Astrocyte (in vitro differentiated cells and primary cell): ENCODE results near the gene HADHB. TPM values are rescaled to one million over a fixed set of nuclear protein-coding genes. Genes with fewer than 3 reads are reported as not detected.
"Not testable (repeated sequence)": the region's sequence is repeated elsewhere in the genome, so short reads cannot be mapped to it uniquely, and the experiment has no call there.

Source experiments
- DNase-seq: peaks from one replicate; pipeline ENCODE4 v3.0.0-alpha.2; 2010; ENCODE audit warnings: low read depth
- FAIRE-seq: peaks from 2 replicates; lab custom pipeline; 2011; peaks lifted over from hg19 to GRCh38; lab: Jason Lieb, UNC
- H2AFZ ChIP-seq: 2 replicates; pipeline ENCODE4 v1.6.0; 2012; ENCODE audit warnings: low read depth, low read length, inconsistent platforms
- H3K27ac ChIP-seq: 2 replicates; pipeline ENCODE4 v1.5.1; 2011; ENCODE audit warnings: low read depth, low read length, inconsistent platforms
- H3K27me3 ChIP-seq: 2 replicates; pipeline ENCODE4 v1.6.0; 2011; ENCODE audit warnings: low read length, inconsistent platforms; ENCODE audit not compliant: insufficient read depth
- H3K36me3 ChIP-seq: 2 replicates; pipeline ENCODE4 v1.5.1; 2011; ENCODE audit warnings: low read length, inconsistent platforms; ENCODE audit not compliant: insufficient read depth
- H3K4me1 ChIP-seq: 2 replicates; pipeline ENCODE4 v1.5.1; 2011; ENCODE audit warnings: low read length, inconsistent platforms; ENCODE audit not compliant: insufficient read depth
- H3K4me2 ChIP-seq: 2 replicates; pipeline ENCODE4 v1.6.0; 2012; ENCODE audit warnings: low read length, inconsistent platforms
- H3K4me3 ChIP-seq: 2 replicates; pipeline ENCODE4 v1.5.1; 2011; ENCODE audit warnings: low read depth, mild to moderate bottlenecking, low read length, inconsistent platforms; ENCODE audit not compliant: insufficient read depth
- H3K79me2 ChIP-seq: 2 replicates; pipeline ENCODE4 v1.6.0; 2012; ENCODE audit warnings: mild to moderate bottlenecking, low read length, inconsistent platforms; ENCODE audit not compliant: insufficient read depth
- H3K9ac ChIP-seq: 2 replicates; pipeline ENCODE4 v1.6.0; 2012; ENCODE audit warnings: mild to moderate bottlenecking, low read length, inconsistent platforms
- H3K9me3 ChIP-seq: 2 replicates; pipeline ENCODE4 v1.5.1; 2012; ENCODE audit warnings: low read depth, mild to moderate bottlenecking, low read length, inconsistent platforms; ENCODE audit not compliant: insufficient read depth
- H4K20me1 ChIP-seq: 2 replicates; pipeline ENCODE4 v1.6.0; 2012; ENCODE audit warnings: low read length, inconsistent platforms; ENCODE audit not compliant: insufficient read depth
- H3K27ac Mint-ChIP-seq: one replicate; pipeline ENCODE4 v1.8.0; 2021; ENCODE audit warnings: mild to moderate bottlenecking, mixed read lengths; ENCODE audit not compliant: unreplicated experiment
- H3K27me3 Mint-ChIP-seq: one replicate; pipeline ENCODE4 v1.8.0; 2021; ENCODE audit warnings: low read depth, mixed read lengths; ENCODE audit not compliant: unreplicated experiment
- H3K36me3 Mint-ChIP-seq: one replicate; pipeline ENCODE4 v1.8.0; 2021; ENCODE audit warnings: low read depth, mixed read lengths; ENCODE audit not compliant: unreplicated experiment
- H3K4me1 Mint-ChIP-seq: one replicate; pipeline ENCODE4 v1.8.0; 2021; ENCODE audit warnings: low read depth, mixed read lengths; ENCODE audit not compliant: unreplicated experiment
- H3K4me3 Mint-ChIP-seq: one replicate; pipeline ENCODE4 v1.8.0; 2021; ENCODE audit warnings: mild to moderate bottlenecking, moderate library complexity, mixed read lengths; ENCODE audit not compliant: unreplicated experiment
- H3K9me3 Mint-ChIP-seq: one replicate; pipeline ENCODE4 v1.8.0; 2021; ENCODE audit warnings: mild to moderate bottlenecking, mixed read lengths; ENCODE audit not compliant: unreplicated experiment
- CTCF ChIP-seq: IDR thresholded peaks from 2 replicates; pipeline ENCODE4 v1.5.1; 2011; ENCODE audit warnings: low read depth, mild to moderate bottlenecking, inconsistent platforms, low read length, moderate library complexity; ENCODE audit not compliant: insufficient read depth
- EZH2 ChIP-seq: IDR thresholded peaks from 2 replicates; pipeline ENCODE4 v1.6.1; 2012; ENCODE audit warnings: mild to moderate bottlenecking, low read length, inconsistent platforms; ENCODE audit not compliant: insufficient read depth
- total RNA-seq: library from RNA; stranded (reverse); gene quantifications from 2 replicates; pipeline ENCODE4 v1.2.1, GENCODE V29; 2021

Gene HADHB
- total RNA-seq, 1 donor from 2014 or later: 109 TPM

GRCh38 chr2:26255759-26256384, 11.1 kb downstream of the HADHB start:
- TF ChIP-seq EZH2: no peak
- TF ChIP-seq CTCF: no peak
- Mint-ChIP-seq H3K27ac (no peak overlapping the region), H3K27me3 (no peaks in the 10 kb centered on the region), H3K4me3 (no peak overlapping the region), H3K9me3 (no peaks in the 10 kb centered on the region), H3K4me1 (peaks cover 5% of the 10 kb centered on the region), H3K36me3 (peaks cover 20% of the 10 kb centered on the region)
- no peak overlapping the region for H3K4me2 ChIP-seq
- DNase-seq (no peak), FAIRE-seq (no peak)
- peaks cover 28% of the 10 kb centered on the region for H4K20me1 ChIP-seq
- H3K9ac ChIP-seq: no peak overlapping the region
- no peaks in the 10 kb centered on the region for H3K4me1 ChIP-seq
- no peak overlapping the region for H3K27ac ChIP-seq
- H2AFZ ChIP-seq: no peak overlapping the region
- no peaks in the 10 kb centered on the region for H3K27me3 ChIP-seq
- H3K36me3 ChIP-seq: peaks cover 10% of the 10 kb centered on the region
- peaks cover 34% of the 10 kb centered on the region for H3K79me2 ChIP-seq
- H3K4me3 ChIP-seq: no peak overlapping the region
- H3K9me3 ChIP-seq: no peaks in the 10 kb centered on the region

DNA sequence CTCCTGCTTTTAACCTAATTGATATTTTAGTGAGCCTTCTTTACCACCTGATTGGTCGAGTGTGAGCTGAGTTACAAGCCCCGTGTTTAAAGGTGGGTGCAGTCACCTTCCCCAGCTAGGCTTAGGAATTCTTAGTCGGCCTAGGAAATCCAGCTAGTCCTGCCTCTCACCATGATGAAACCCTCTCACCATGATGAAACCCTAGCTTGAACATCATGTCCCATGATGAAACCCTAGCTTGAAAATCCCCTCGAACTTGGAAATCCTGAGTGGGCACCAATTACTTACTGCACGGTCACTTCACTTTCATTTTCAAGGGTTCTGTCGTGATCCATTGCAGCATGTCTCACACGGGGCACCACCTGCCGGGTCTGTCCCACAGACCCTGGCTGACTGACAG, 14.1 kb downstream of the HADHB start:
- H2AFZ ChIP-seq, H3K4me1 Mint-ChIP-seq, H3K27me3 Mint-ChIP-seq, H3K4me3 Mint-ChIP-seq, H3K4me1 ChIP-seq, H3K27ac Mint-ChIP-seq, H3K9me3 ChIP-seq, H3K27ac ChIP-seq, DNase-seq, H3K79me2 ChIP-seq, H3K4me2 ChIP-seq, H3K4me3 ChIP-seq, FAIRE-seq, H3K9ac ChIP-seq, H3K27me3 ChIP-seq, H4K20me1 ChIP-seq, H3K9me3 Mint-ChIP-seq: not testable (repeated sequence)
- peaks cover 15% of the 10 kb centered on the region for H3K36me3 ChIP-seq
- H3K36me3 Mint-ChIP-seq: peaks cover 21% of the 10 kb centered on the region

DNA sequence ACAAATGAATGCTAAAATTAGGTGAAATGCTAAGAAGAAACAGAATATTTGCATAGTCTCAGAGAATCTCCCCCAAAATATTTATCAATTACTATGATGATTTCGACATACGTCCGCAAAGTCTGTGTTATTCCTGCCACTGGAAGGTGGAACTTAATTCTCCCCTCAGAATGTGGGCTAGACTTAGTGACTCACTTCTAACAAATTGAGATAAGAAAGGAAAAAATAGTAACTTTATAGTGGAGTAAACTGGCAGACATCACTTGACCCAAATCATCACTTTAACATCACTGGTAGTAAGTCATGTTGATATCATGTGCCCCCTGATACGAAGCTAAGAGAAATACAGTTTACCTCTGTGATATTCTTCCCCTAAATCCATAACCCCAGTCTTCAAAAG, 23.5 kb downstream of the HADHB start:
- H3K27ac ChIP-seq: no peak overlapping the region
- Mint-ChIP-seq H3K36me3 (peaks cover 10% of the 10 kb centered on the region), H3K27ac (no peak overlapping the region), H3K9me3 (no peaks in the 10 kb centered on the region), H3K4me3 (no peak overlapping the region), H3K27me3 (no peaks in the 10 kb centered on the region), H3K4me1 (peaks cover 4% of the 10 kb centered on the region)
- FAIRE-seq: peak; percentile 9
- H2AFZ ChIP-seq: no peak overlapping the region
- H3K4me2 ChIP-seq: no peak overlapping the region
- TF ChIP-seq CTCF: no peak
- TF ChIP-seq EZH2: no peak
- H3K36me3 ChIP-seq: peaks cover 13% of the 10 kb centered on the region
- no peaks in the 10 kb centered on the region for H3K79me2 ChIP-seq
- H3K4me3 ChIP-seq: no peak overlapping the region
- H3K27me3 ChIP-seq: no peaks in the 10 kb centered on the region
- H3K4me1 ChIP-seq: peaks cover 6% of the 10 kb centered on the region
- DNase-seq: peak; percentile 67
- no peaks in the 10 kb centered on the region for H3K9me3 ChIP-seq
- H4K20me1 ChIP-seq: no peaks in the 10 kb centered on the region
- no peak overlapping the region for H3K9ac ChIP-seq

DNA sequence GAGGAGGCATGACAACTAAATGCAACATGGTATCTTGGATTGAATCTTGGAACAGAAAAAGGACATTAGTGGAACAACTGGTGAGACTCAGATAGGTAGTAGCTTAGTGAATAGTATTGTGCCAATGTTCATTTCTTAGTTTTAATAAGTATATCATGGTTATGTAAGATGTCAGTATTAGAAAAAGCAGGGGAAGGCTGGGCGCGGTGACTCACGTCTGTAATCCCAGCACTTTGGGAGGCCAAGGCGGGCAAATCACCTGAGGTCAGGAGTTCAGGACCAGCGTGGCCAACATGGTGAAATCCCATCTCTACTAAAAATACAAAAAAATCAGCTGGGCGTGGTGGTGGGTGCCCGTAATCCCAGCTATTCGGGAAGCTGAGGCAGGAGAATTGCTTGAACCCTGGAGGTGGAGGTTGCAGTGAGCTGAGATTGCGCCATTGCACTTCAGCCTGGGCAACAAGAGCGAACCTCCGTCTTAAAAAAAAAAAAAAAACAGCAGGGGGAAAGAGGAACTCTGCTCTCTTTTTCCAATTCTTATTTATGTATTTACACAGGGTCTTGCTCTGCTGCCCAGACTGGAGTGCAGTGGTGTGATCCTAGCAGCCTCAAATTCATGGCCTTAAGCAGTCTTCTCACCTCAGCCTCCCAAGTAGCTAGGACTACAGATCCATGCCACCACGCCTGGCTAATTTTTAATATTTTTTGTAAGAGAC, 24.1 kb downstream of the HADHB start:
- H3K36me3 Mint-ChIP-seq, DNase-seq, H3K27ac ChIP-seq, H3K4me1 Mint-ChIP-seq, H3K4me1 ChIP-seq, H3K27me3 ChIP-seq, H3K27me3 Mint-ChIP-seq, H3K4me3 ChIP-seq, H3K36me3 ChIP-seq, H2AFZ ChIP-seq, H4K20me1 ChIP-seq, H3K4me2 ChIP-seq, H3K79me2 ChIP-seq, FAIRE-seq, H3K27ac Mint-ChIP-seq, H3K9me3 ChIP-seq, H3K9me3 Mint-ChIP-seq, H3K9ac ChIP-seq, H3K4me3 Mint-ChIP-seq: not testable (repeated sequence)
